Measurements from ENCODE around the gene SUSD1. TPM values are rescaled to one million over a fixed set of nuclear protein-coding genes. Genes with fewer than 3 reads are reported as not detected.

SUSD1 gene
- total and polyA plus RNA-seq, 9 of the 15 experiments (the other 6 are each of a cell fraction or from before 2014, with no cell fraction given), result 10.9 to 44.4 (median 36.1) TPM

GRCh38 chr9:112224401-112225289 lies 49.5 kb upstream of the SUSD1 start (continued):
- TF ChIP-seq ZBTB40 (IDR thresholded peaks at IDR 0.05), result no peak
- no peak for TF ChIP-seq ZBTB40 (CRISPR knock-in tag; IDR thresholded peaks at IDR 0.05)
- peak; percentile 94 for TF ChIP-seq L3MBTL2 (IDR thresholded peaks at IDR 0.05)
- TF ChIP-seq ZNF584 (CRISPR knock-in tag; IDR thresholded peaks at IDR 0.05; ENCODE audit: low read depth), result peak; percentile 98
- no peak for TF ChIP-seq ZNF76 (CRISPR knock-in tag; IDR thresholded peaks at IDR 0.05; ENCODE audit: borderline replicate concordance)
- no peak for TF ChIP-seq RBM39 (optimal IDR thresholded peaks at IDR 0.05; ENCODE audit: low read depth, low read length)
- no peak for TF ChIP-seq FOS (IDR thresholded peaks at IDR 0.05; ENCODE audit: extremely low read depth, insufficient read length)
- TF ChIP-seq ZNF785 (CRISPR knock-in tag; IDR thresholded peaks at IDR 0.05), result no peak
- peak; percentile 43; the same call in 1 of the 2 replicates for TF ChIP-seq CHAMP1 (IDR thresholded peaks at IDR 0.05)
- no peak; the same call in 1 of the 2 replicates for TF ChIP-seq SMARCC2 (IDR thresholded peaks at IDR 0.05; ENCODE audit: low read depth)
- no peak for TF ChIP-seq RBFOX2 (IDR thresholded peaks at IDR 0.05; ENCODE audit: low read depth, low read length)
- TF ChIP-seq E4F1 (CRISPR knock-in tag; IDR thresholded peaks at IDR 0.05; ENCODE audit: borderline replicate concordance), result no peak
- 0 out of 2 replicates have a peak, but pooled peaks have one; percentile 62 for TF ChIP-seq PYGO2 (tag; IDR thresholded peaks at IDR 0.05)

All from K562 (cell line).